Measurements from ENCODE around the gene PRSS38. TPM values are rescaled to one million over a fixed set of nuclear protein-coding genes. Genes with fewer than 3 reads are reported as not detected.

PRSS38 gene
- total RNA-seq, 2 donors from 2014 or later, result not detected

DNA sequence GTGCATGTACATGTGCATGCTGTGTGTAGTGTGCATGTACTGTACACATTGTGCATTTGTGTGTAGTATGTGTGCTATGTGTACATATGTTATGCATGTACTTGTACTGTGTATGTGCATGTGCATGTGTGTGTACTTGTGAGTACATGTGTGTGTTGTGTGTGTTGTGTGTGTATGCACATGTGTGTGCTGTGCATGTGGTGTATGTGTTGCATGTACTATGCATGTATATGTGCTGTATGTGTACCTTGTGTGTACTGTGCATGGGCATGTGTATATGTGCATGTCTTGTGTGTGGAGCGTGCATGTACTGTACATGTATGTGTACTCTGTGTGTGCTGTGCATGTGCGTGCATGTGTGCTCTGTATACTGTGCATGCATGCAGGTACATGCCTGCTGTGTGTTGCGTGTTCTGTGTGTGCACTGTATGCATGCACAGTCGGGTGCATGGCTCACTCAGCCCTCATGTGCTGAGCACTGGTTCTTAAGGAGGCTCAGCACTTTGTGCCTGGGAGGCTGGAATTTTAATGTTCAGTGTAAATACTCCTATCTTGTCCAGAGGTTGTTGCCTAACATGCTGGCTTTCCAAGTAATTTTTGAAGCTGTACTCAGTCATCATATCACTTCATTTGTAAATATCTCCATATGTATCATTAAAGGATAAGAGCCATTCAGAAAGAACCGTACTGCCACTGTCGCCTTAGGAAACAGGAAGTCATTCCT, 47.9 kb upstream of the PRSS38 start:
- DNase-seq, result no peak
- Mint-ChIP-seq H3K4me1 (no peaks in the 10 kb centered on the region), H3K27me3 (ENCODE audit: insufficient read depth) (no peaks in the 10 kb centered on the region), H3K9me3 (no peaks in the 10 kb centered on the region), H3K36me3 (ENCODE audit: low read depth) (peaks cover 42% of the 10 kb centered on the region), H3K4me3 (no peak overlapping the region), H3K27ac (no peak overlapping the region)
- TF ChIP-seq, protein P1, sequence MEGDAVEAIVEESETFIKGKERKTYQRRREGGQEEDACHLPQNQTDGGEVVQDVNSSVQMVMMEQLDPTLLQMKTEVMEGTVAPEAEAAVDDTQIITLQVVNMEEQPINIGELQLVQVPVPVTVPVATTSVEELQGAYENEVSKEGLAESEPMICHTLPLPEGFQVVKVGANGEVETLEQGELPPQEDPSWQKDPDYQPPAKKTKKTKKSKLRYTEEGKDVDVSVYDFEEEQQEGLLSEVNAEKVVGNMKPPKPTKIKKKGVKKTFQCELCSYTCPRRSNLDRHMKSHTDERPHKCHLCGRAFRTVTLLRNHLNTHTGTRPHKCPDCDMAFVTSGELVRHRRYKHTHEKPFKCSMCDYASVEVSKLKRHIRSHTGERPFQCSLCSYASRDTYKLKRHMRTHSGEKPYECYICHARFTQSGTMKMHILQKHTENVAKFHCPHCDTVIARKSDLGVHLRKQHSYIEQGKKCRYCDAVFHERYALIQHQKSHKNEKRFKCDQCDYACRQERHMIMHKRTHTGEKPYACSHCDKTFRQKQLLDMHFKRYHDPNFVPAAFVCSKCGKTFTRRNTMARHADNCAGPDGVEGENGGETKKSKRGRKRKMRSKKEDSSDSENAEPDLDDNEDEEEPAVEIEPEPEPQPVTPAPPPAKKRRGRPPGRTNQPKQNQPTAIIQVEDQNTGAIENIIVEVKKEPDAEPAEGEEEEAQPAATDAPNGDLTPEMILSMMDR (conservative IDR thresholded peaks at IDR 0.05), result no peak
- Histone ChIP-seq H3K4me3 (ENCODE audit: low read length) (no peak overlapping the region), H3K27ac (ENCODE audit: low read depth, low read length) (no peak overlapping the region), H3K36me3 (ENCODE audit: control insufficient read depth, insufficient read depth, low read length) (peaks cover 39% of the 10 kb centered on the region), H3K9me3 (ENCODE audit: control insufficient read depth, low read length) (no peaks in the 10 kb centered on the region), H3K4me1 (ENCODE audit: control insufficient read depth, insufficient read depth, low read length) (no peaks in the 10 kb centered on the region), H3K9ac (ENCODE audit: extremely low read depth, low read length, poor library complexity, severe bottlenecking) (no peak overlapping the region), H3K27me3 (ENCODE audit: control insufficient read depth, insufficient read depth, low read length, poor library complexity, severe bottlenecking) (no peaks in the 10 kb centered on the region)
- 91 to 96% methylated on average over 6 of the region's 6 CpGs for WGBS, 2 experiments (ENCODE audit: insufficient coverage in 1 of 2, insufficient read length in 1 of 2)

DNA sequence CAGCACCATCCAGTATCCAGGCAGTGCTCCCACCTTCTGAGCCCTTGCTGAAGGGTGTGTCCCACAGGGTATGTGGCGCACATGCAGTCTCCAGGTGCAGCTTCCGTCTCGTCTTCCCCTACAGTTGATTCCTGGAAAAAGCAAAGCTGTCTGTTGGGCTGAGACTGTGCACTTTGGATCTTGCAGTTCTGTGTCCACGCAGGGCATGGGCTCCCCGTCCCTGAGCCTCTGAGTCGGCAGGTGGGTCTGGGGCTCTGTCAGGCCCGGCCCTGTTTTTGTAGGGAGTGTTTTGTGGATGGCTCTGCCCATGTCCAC, 47.4 kb upstream of the PRSS38 start:
- Mint-ChIP-seq H3K4me3 (no peak overlapping the region), H3K36me3 (ENCODE audit: low read depth) (peaks cover 44% of the 10 kb centered on the region), H3K9me3 (no peaks in the 10 kb centered on the region), H3K27me3 (ENCODE audit: insufficient read depth) (no peaks in the 10 kb centered on the region), H3K27ac (no peak overlapping the region), H3K4me1 (no peaks in the 10 kb centered on the region)
- H3K36me3 ChIP-seq (ENCODE audit: control insufficient read depth, insufficient read depth, low read length), result peaks cover 36% of the 10 kb centered on the region
- H3K27ac ChIP-seq (ENCODE audit: low read depth, low read length), result no peak overlapping the region
- no peak for DNase-seq
- no peaks in the 10 kb centered on the region for H3K27me3 ChIP-seq (ENCODE audit: control insufficient read depth, insufficient read depth, low read length, poor library complexity, severe bottlenecking)
- H3K4me3 ChIP-seq (ENCODE audit: low read length), result no peak overlapping the region
- H3K4me1 ChIP-seq (ENCODE audit: control insufficient read depth, insufficient read depth, low read length), result no peaks in the 10 kb centered on the region
- no peaks in the 10 kb centered on the region for H3K9me3 ChIP-seq (ENCODE audit: control insufficient read depth, low read length)
- WGBS, 2 experiments (ENCODE audit: insufficient coverage in 1 of 2, insufficient read length in 1 of 2), result 94 to 100% methylated on average over 5 to 7 of the region's 7 CpGs
- no peak overlapping the region for H3K9ac ChIP-seq (ENCODE audit: extremely low read depth, low read length, poor library complexity, severe bottlenecking)
- TF ChIP-seq, protein P1 (conservative IDR thresholded peaks at IDR 0.05), result no peak

DNA sequence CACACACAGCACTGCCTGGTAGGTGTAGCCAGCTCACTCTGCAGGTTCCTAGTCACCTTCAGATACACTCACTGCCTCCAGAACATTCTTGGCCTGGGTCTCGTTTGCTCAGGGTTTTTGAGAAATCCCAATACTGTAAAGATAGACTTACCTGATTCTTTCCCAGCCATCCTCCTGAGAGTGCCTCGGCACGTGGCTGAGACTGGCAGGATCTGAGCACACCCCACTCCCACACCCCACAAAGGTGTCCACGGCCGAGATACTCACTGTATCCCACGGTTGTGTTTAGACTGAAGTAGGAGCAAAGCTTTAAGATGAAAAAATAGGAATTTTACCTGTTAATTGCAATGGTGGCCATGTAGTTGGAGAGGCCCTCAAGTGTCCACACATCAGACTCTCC, 46.8 kb upstream of the PRSS38 start:
- Mint-ChIP-seq H3K27me3 (ENCODE audit: insufficient read depth) (no peaks in the 10 kb centered on the region), H3K9me3 (no peaks in the 10 kb centered on the region), H3K4me1 (no peaks in the 10 kb centered on the region), H3K36me3 (ENCODE audit: low read depth) (peaks cover 44% of the 10 kb centered on the region), H3K4me3 (no peak overlapping the region), H3K27ac (no peak overlapping the region)
- no peak overlapping the region for H3K4me3 ChIP-seq (ENCODE audit: low read length)
- H3K27ac ChIP-seq (ENCODE audit: low read depth, low read length), result no peak overlapping the region
- no peak overlapping the region for H3K9ac ChIP-seq (ENCODE audit: extremely low read depth, low read length, poor library complexity, severe bottlenecking)
- H3K27me3 ChIP-seq (ENCODE audit: control insufficient read depth, insufficient read depth, low read length, poor library complexity, severe bottlenecking), result no peaks in the 10 kb centered on the region
- DNase-seq, result no peak
- H3K9me3 ChIP-seq (ENCODE audit: control insufficient read depth, low read length), result no peaks in the 10 kb centered on the region
- H3K4me1 ChIP-seq (ENCODE audit: control insufficient read depth, insufficient read depth, low read length), result no peaks in the 10 kb centered on the region
- 90 to 93% methylated on average over 2 to 6 of the region's 6 CpGs for WGBS, 2 experiments (ENCODE audit: insufficient coverage in 1 of 2, insufficient read length in 1 of 2)
- H3K36me3 ChIP-seq (ENCODE audit: control insufficient read depth, insufficient read depth, low read length), result peaks cover 32% of the 10 kb centered on the region
- TF ChIP-seq, protein P1 (conservative IDR thresholded peaks at IDR 0.05), result no peak
